Breast epithelium (tissue), 4 donors: ENCODE measurements around the gene ASB18. TPM values are rescaled to one million over a fixed set of nuclear protein-coding genes. Genes with fewer than 3 reads are reported as not detected.

ENCODE experiments used
- DNase-seq, 2 donors: peaks; one replicate each; pipeline ENCODE4 v3.0.0-alpha.2; 2019; ENCODE audit warnings: low spot score in 2 of 2
- H3K27ac ChIP-seq, 2 donors: fragments of 200-600 bp; sonication (generic) in 1 of 2; one replicate each; pipeline ENCODE4 v1.5.1; 2016 to 2019; ENCODE audit warnings: mild to moderate bottlenecking in 1 of 2
- H3K27me3 ChIP-seq, 2 donors: fragments of 200-600 bp; sonication (generic) in 1 of 2; one replicate each; pipeline versions ENCODE4 v1.5.1 to v1.6.0; 2017 to 2019; ENCODE audit warnings: control low read depth in 1 of 2, mild to moderate bottlenecking in 1 of 2
- H3K36me3 ChIP-seq: fragments of 200-600 bp; one replicate; pipeline ENCODE4 v1.5.1; 2019
- H3K4me1 ChIP-seq, 2 donors: fragments of 200-600 bp; sonication (generic); one replicate each; pipeline ENCODE4 v1.5.1; 2016 to 2019; ENCODE audit warnings: control low read depth in 1 of 2
- H3K4me3 ChIP-seq, 3 donors: fragments of 200-600 bp; sonication (generic); 1 replicate in 2 of 3; 2 replicates in 1 of 3; pipeline ENCODE4 v1.5.1; 2016 to 2019; ENCODE audit warnings: mild to moderate bottlenecking in 3 of 3, moderate library complexity in 2 of 3
- H3K9me3 ChIP-seq, 2 donors: fragments of 200-600 bp; sonication (generic) in 1 of 2; one replicate each; pipeline ENCODE4 v1.5.1; 2016 to 2019; ENCODE audit warnings: control low read depth in 1 of 2
- CTCF ChIP-seq, 3 donors: fragments of 450-650 bp; IDR thresholded peaks; one replicate each; pipeline ENCODE4 v1.5.1; 2016 to 2017; ENCODE audit warnings: antibody characterized with exemption in 3 of 3, mild to moderate bottlenecking in 3 of 3, moderate library complexity in 3 of 3
- POLR2A ChIP-seq: fragments of 450-650 bp; IDR thresholded peaks from one replicate; pipeline ENCODE4 v1.6.1; 2016; ENCODE audit warnings: antibody characterized with exemption, mild to moderate bottlenecking, moderate library complexity
- POLR2AphosphoS5 ChIP-seq, 3 donors: sonication (generic); formaldehyde crosslinking; IDR thresholded peaks; one replicate each; pipeline ENCODE4 v1.6.1; 2017; ENCODE audit warnings: antibody characterized with exemption in 3 of 3
- intact Hi-C: fragments of 100-400 bp; cut with DNase I; formaldehyde crosslinking; loops from one replicate; pipeline ENCODE4 v1.15.1; 2023; ENCODE audit warnings: low total_unique reads
- total RNA-seq, 3 donors: library from RNA; depleted of rRNA; stranded (reverse); fragments of >200 nt; gene quantifications; one replicate each; pipeline ENCODE4 v1.1.0, GENCODE V29; 2016

ASB18 gene
- total RNA-seq, 3 donors from 2014 or later, result not detected

GRCh38 chr2:236209996-236210395 lies 54.2 kb downstream of the ASB18 start:
- no peak for DNase-seq
- TF ChIP-seq POLR2AphosphoS5 (IDR thresholded peaks at IDR 0.05), result no peak
- no peak for TF ChIP-seq CTCF (IDR thresholded peaks at IDR 0.05)
- no peak for TF ChIP-seq POLR2A
- H3K9me3 ChIP-seq, result peaks cover 0 to 15% of the 10 kb centered on the region in 2 donors
- H3K27ac ChIP-seq, result no peak overlapping the region
- no peak overlapping the region for H3K4me3 ChIP-seq
- H3K27me3 ChIP-seq, result peaks cover 0 to 23% of the 10 kb centered on the region in 2 donors
- no peaks in the 10 kb centered on the region for H3K36me3 ChIP-seq
- H3K4me1 ChIP-seq, result no peaks in the 10 kb centered on the region
- intact Hi-C loops, result no loop called here

- Histone ChIP-seq H3K4me3 (no peak overlapping the region), H3K27me3 (peaks cover 0 to 19% of the 10 kb centered on the region in 2 donors), H3K4me1 (no peaks in the 10 kb centered on the region), H3K9me3 (peaks cover 0 to 15% of the 10 kb centered on the region in 2 donors), H3K27ac (no peak overlapping the region), H3K36me3 (no peaks in the 10 kb centered on the region)
- DNase-seq, result no peak
- TF ChIP-seq POLR2AphosphoS5 (IDR thresholded peaks at IDR 0.05) (no peak), CTCF (IDR thresholded peaks at IDR 0.05) (no peak), POLR2A (no peak)
- intact Hi-C loops, result no loop called here
Observed at GRCh38 chr2:236209535-236209934, 54.7 kb downstream of the ASB18 start.

GRCh38 chr2:236208019-236208926 lies 55.9 kb downstream of the ASB18 start:
- Histone ChIP-seq H3K4me3 (no peak overlapping the region), H3K9me3 (peaks cover 0 to 15% of the 10 kb centered on the region in 2 donors), H3K27ac (no peak overlapping the region), H3K36me3 (no peaks in the 10 kb centered on the region), H3K4me1 (no peaks in the 10 kb centered on the region), H3K27me3 (peaks cover 0 to 14% of the 10 kb centered on the region in 2 donors)
- no peak for DNase-seq
- intact Hi-C loops, result no loop called here
- TF ChIP-seq POLR2A (no peak), CTCF (IDR thresholded peaks at IDR 0.05) (no peak), POLR2AphosphoS5 (IDR thresholded peaks at IDR 0.05) (no peak)

GRCh38 chr2:236207472-236207871 lies 56.7 kb downstream of the ASB18 start:
- H3K9me3 ChIP-seq, result peaks cover 0 to 15% of the 10 kb centered on the region in 2 donors
- H3K4me3 ChIP-seq, result no peak overlapping the region
- TF ChIP-seq CTCF (IDR thresholded peaks at IDR 0.05) (no peak), POLR2AphosphoS5 (IDR thresholded peaks at IDR 0.05) (no peak), POLR2A (no peak)
- peaks cover 0 to 14% of the 10 kb centered on the region in 2 donors for H3K27me3 ChIP-seq
- H3K27ac ChIP-seq, result no peak overlapping the region
- intact Hi-C loops, result no loop called here
- H3K4me1 ChIP-seq, result no peaks in the 10 kb centered on the region
- DNase-seq, result no peak
- H3K36me3 ChIP-seq, result no peaks in the 10 kb centered on the region
